Stimulated activated CD8-positive, alpha-beta memory T cell treated with anti-CD3 and anti-CD28 coated beads, Interleukin-12 subunit alpha, Interleukin-12 subunit beta, amount 100 ng/mL, for 24 hours (primary cell): ENCODE measurements around the gene SLC43A1.
"Not testable (repeated sequence)": the region's sequence is repeated elsewhere in the genome, so short reads cannot be mapped to it uniquely, and the experiment has no call there.

Experiments
- DNase-seq: peaks from one replicate; pipeline ENCODE4 v3.0.0-alpha.2; 2020; ENCODE audit errors: extremely low read depth

SLC43A1 gene

DNA sequence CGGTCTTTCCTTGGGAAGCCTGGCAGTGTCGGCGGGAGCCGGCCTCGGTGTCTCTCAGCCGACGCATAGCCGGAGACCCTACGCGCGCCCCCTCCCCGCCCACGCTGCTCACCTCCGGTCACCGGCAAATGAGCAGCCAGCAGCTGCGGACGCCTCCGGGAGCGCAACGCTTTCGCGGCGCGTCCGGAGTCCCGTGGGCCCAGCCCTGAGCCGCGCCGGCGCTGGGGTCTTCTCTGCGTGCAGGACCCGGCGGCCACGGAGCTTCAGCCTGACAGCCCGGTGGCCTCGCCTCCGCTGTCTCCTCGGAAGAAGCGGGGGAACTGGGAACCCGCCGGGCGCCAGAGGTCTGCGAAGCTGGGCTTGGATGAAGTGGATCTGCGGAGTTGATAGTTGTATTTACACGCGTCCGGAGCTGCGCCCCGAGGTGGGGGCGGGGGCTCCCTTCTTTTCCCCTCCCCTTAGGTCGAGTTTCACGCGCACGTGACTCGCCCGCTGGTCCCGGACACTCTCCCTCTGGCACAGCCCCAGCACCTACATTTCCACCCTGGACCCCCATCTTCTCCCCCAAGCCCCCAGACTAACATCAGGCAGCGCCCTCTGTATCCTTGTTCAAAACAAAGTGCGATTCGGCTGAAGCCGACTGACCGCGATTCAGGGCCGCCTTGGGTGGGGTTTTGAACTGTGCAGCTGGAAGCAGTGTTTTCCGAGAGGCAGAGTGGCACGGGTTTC lies at the start of gene SLC43A1:
Gene SLC43A1 (minus strand): TSS at position 371 of the 729 bp plus-strand sequence. CDS start 1,591 bp downstream, outside the sequence.
- no peak for DNase-seq

DNA sequence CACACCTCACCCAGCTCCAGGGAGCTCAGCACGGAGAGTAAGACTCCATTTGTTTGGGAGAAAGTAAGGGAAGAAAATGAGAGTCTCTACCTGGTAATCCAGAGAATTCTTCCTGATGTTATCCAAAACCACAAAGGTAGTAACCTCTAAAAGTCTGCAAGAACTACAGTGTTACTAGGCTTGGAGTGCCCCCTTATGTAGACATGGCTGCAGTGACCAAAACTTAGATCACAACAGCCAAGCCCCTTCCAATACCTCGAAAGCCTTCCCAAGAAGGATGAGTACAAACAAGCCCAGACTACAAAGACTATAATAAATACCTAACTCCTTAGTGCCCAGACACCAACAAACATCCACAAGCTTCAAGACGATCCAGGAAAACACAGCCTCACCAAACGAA lies 47.1 kb upstream of the SLC43A1 start:
- DNase-seq: no peak

DNA sequence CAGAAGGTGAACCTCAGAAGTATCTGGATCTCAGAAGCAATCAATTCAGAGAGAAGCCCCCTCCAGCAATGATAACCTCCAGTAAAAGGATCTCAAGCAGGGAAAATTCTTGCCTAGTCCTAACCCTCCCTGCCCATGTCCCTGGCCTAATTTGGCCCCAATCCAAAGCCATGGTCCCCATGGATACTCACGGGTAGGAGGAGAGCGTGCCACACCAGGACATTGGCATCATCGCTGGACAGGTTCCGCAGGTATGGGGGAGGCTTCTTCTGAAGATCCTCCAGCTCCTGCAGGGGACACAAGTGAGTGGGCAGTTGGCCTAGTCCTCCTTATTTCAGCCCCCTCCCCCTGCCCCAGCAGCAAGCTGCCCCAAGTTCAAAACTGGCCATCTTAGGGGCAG lies 44.6 kb upstream of the SLC43A1 start:
- DNase-seq: no peak

DNA sequence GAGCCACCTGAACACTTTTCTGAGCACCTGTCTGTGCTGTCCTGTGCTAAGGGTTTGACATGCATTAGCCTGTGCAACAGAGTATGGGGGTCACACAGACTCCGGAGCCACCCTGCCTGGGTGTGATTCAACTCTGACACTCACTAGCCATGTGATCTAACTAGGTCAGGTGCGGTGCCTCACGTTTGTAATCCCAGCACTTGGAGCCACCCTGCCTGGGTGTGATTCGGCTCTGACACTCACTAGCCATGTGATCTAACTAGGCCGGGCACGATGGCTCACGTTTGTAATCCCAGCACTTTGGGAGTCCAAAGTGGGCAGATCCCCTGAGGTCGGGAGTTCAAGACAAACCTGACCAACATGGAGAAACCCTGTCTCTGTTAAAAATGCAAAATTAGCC lies 40.5 kb upstream of the SLC43A1 start:
- no peak for DNase-seq

DNA sequence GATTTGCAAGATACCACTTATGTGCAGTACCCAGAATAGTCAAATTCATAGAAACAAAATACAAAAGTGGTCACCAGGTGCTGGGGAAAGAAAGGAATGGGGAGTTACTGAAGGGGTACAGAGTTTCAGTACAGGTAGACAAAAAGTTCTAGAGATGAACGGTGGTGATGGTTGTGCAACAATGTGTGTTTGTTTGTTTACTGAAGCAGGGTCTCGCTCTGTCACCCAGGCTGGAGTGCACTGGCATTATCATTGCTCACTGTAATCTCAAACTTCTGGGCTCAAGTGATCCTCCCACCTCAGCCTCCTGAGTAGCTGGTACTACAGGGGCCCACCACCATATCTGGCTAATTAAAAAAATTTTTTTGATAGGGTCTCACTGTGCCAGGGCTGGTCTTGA lies 39.9 kb upstream of the SLC43A1 start:
- no peak for DNase-seq

DNA sequence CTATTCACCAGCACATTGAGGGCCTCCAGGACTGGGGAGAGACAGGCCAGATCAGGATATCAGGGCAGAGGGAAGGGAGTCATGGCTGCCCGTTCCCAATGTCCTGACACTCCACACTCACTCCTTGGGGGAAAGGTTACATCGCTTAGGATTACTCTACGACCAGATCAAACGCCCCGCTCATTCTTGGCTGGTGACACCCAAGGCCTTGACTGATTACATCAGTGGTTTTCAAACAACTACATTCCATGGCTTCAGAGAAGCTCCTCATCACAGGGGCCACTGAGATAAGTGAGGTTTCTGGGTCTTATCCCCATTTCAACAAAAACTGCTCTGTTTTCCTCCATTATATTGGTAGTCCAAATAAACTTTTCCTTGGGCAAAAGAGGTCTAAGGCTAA lies 37.0 kb upstream of the SLC43A1 start:
- DNase-seq: no peak

DNA sequence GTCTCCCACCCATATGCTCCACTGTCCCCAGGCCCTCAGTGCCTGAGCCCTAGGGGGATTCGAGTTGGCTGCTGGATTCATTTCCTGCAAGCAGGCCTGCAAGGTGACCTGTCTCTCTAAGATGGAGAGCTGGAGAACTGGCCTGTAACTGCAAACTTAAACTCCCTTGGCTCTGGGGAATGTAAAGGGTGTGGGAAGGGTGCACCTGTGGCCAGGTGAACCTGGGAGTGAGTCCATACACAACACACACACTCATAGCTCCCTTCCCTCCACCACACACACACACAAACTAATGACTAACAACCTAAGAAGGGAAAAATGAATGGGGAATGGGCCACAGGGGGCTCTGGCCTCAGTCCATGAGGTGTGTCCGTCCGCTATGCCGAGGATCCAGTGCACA lies 36.4 kb upstream of the SLC43A1 start:
- DNase-seq: no peak

DNA sequence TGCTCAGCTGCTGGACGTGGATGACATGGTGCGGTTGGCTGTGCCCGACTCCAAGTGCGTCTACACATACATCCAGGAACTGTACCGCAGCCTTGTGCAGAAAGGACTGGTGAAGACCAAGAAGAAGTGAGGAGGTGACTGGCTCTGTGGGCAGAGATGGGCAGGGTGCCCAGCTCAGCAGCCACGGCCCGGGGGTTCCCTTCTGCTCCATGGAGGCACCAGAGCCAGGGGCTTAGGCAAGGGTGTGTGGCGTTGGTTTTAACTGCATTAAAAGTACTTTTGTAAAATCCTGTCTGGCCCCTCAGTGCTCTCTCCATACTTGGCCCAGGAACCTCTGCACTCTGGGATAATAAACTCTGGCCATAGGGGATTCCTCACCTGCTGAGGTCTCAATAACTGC lies 34.5 kb upstream of the SLC43A1 start:
- no peak for DNase-seq

DNA sequence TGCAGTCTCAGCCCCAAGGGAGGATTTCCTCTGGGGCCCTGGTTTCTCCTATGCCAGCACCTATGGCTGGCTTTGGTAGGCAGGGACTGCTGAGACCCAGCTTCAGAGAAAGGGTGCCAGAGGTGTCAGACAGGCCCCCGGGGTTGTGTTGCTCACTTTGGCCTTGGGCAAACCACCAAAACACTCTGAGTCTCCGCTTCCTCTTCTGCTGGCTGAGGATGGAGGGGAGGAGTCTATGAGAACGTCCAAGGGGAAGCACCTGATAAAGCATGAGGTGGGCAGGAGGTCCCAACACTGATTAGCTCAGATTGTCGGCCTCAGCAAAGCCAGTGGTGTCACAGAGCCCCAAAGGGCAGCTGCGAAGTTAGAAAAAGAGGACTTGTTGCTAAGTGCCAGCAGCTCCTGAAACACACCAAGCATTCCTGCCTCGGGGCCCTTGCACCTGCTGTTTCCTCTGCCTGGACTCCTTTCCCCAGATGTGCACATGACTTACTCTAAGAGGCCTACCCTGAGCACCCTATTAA lies 32.4 kb upstream of the SLC43A1 start:
- no peak for DNase-seq

DNA sequence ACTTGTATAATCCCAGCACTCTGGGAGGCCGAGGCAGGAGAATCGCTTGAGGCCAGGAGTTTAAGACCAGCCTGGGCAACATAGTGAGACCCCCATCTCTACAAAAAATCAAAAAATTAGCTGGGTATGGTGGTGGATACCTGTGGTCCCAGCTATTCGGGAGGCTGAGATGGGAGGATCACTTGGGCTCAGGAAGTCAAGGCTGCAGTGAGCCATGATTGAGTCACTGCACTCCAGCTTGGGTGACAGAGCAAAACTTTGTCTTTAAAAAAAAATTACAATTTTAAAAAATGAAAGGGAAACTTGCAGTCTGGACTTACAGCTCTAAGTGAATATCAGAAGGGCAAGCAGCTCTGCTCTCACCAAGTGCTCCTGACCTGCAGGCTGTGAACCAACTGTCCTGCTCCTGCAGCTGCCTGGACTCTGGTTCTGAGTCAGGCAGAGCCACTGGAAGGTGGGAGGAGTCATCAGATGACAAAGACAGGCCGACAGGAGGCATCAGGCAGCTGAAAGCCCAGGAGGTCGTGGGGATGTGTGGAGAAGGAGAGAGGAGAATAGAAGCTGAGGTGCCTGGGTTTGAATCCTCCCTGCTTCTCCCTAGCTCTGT lies 31.5 kb upstream of the SLC43A1 start:
- no peak for DNase-seq

DNA sequence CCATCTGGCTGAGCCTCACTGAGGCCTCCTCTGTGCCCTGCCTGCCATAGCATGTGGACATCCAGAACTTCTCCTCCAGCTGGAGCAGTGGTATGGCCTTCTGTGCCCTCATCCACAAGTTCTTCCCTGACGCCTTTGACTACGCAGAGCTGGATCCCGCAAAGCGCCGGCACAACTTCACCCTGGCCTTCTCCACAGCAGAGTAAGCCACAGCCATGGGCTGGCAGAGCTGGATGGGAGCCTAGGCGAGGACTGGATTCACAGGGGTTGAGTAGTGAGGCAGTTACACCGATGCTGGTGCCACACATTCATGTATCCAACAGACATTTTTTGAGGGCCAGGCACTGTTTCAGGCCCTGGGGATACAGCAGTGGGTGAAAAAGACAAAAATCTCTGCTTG lies 30.9 kb upstream of the SLC43A1 start:
- DNase-seq: no peak

DNA sequence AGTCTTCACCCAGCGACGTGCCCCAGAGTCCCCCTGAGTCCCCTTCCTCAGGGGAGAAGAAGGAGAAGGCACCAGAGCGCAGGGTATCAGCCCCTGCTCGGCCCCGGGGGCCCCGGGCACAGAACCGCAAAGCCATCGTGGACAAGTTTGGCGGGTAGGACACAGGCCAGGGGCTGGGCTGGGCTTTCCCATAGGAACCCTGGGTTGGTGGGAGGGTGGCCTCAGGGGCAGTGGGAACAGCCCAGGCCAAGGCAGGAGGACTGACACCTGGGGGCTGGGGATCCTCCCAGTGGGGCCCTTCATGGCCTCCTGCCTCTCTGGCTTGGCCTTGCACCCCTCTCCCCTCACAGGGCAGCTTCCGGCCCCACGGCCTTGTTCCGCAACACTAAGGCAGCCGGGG lies 30.4 kb upstream of the SLC43A1 start:
- DNase-seq: no peak

DNA sequence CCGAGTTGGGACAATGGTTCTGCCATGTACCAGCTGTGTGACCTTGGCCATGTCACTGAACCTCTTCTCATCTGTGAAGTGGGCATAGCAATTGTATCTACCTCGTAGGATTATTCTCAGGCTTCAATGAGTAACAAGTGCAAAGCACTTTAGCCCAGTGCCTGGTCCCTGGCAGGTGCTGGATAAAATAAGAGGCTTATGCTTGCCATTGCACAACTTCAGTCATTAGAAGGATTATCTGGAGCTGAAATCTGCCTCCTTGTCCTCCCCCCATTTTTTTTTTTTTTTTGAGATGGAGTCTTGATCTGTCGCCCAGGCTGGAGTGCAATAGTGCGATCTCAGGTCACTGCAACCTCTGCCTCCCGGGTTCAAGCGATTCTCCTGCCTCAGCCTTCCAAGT lies 29.1 kb upstream of the SLC43A1 start:
- no peak for DNase-seq

DNA sequence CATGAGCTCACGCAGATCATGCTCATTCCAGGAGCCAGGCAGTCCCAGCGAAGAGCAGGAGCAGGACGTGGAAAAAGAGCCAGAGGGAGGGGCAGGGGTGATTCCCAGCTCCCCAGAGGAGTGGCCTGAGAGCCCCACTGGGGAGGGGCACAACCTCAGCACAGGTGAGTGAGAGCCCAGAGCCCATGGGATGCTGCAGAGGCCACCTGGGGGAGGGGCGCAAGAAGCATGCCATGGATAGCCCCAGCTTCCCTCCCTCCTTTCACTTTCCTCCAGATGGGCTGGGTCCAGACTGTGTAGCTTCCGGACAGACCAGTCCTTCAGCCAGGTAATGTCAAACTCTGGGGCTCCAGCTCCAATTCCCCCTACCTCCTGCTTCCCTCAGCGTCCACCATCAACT lies 28.1 kb upstream of the SLC43A1 start:
- no peak for DNase-seq

DNA sequence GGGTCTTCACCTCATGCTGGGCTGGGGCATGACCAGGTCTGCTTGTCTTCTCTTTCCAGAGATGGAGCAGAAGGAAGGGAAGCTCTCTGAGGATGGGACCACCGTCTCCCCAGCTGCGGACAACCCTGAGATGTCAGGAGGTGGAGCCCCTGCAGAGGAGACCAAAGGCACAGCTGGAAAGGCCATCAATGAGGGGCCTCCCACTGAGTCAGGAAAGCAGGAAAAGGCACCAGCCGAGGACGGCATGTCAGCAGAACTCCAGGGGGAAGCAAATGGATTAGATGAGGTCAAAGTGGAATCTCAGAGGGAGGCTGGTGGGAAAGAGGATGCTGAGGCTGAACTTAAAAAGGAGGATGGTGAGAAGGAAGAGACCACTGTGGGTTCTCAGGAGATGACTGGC lies 27.1 kb upstream of the SLC43A1 start:
- no peak for DNase-seq

DNA sequence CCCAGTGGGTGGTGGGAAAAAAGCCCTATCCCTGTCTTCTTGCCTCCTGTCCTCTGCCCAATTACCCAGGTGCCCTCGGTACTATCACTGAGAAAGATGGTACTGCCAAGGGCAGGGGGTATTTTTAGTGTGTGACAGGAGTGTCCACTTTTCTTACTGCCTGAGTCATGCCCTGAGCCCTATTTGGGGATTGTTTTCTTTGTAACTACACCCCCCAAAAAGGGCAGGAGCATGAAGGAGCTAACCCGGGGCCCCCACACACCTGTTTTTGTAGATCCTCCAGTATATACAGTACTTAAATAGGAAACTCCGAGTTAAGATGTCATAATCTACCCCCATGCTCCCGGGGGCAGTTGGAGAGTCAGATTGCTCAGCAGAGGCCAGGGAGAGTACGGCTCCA lies 25.7 kb upstream of the SLC43A1 start:
- DNase-seq: no peak

DNA sequence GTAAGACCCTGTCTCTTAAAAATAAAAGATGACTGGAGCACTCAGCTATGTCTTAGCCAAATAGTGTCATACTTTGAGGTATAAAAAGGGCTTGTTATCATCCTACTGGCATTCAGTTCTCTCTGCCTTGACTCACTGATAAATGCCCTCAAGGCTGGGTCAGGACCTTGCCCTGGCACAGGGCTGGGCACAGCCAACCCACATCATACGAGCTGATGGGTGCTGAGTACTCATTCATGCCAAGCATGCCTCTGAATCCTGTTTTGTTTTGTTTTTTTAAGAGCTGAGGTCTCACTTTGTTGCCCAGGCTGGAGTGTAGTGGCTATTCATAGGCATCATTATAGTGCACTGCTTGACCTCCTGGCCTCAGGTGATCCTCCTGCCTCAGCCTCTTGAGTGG lies 23.8 kb upstream of the SLC43A1 start:
- no peak for DNase-seq

DNA sequence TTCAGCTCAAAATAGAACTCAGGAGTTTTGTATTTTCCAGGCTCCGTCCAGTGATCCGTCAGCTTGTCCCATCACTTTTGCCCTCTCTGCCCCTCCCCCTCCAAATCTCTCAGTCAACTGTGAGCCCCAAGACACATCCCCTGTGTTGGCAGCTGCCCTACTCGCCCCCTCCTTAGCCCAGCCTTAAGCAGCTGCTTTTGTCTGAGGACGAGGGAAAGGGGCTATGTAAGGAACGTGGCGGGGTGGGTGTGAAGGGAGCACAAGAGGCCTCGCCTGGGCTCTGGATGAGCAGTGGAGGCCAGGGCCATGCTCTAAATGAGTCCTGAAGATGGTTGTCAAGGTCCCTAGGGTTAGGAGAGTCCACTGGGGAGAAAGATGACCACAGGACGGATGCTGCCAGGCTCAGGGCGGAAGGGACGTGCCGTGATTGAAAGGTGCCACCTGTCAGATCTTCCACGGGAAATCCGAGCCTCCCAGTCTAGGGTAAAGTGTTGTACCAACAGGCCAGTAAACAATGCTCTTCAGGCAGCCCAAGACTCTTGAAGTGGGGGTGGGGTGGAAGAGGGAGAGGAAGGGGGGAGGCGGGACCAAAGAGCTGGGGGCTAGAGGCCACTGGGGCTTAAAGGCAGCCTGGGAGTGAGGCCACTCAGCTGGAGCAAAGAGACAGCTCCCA lies 21.6 kb upstream of the SLC43A1 start, which contains the start of gene SMTNL1:
Gene SMTNL1 (plus strand): TSS at position 649 of the 673 bp plus-strand sequence. CDS start 5,048 bp downstream, outside the sequence.
- no peak for DNase-seq

DNA sequence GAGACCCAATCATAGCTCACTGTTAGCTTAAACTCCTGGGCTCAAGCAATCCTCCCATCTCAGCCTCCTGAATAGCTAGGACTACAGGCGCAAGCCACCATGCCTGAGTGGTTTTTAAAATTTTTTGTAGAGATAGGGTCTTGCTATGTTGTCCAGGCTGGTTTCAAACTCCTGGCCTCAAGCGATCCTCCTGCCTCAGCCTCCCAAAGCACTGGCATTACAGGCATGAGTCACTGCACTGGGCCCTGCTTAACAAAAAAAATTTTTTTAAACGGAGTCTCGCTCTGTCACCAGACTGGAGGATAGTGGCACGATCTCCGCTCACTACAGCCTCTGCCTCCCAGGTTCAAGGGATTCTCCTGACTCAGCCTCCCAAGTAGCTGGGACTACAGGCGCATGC lies 18.9 kb upstream of the SLC43A1 start:
- not testable (repeated sequence) for DNase-seq

DNA sequence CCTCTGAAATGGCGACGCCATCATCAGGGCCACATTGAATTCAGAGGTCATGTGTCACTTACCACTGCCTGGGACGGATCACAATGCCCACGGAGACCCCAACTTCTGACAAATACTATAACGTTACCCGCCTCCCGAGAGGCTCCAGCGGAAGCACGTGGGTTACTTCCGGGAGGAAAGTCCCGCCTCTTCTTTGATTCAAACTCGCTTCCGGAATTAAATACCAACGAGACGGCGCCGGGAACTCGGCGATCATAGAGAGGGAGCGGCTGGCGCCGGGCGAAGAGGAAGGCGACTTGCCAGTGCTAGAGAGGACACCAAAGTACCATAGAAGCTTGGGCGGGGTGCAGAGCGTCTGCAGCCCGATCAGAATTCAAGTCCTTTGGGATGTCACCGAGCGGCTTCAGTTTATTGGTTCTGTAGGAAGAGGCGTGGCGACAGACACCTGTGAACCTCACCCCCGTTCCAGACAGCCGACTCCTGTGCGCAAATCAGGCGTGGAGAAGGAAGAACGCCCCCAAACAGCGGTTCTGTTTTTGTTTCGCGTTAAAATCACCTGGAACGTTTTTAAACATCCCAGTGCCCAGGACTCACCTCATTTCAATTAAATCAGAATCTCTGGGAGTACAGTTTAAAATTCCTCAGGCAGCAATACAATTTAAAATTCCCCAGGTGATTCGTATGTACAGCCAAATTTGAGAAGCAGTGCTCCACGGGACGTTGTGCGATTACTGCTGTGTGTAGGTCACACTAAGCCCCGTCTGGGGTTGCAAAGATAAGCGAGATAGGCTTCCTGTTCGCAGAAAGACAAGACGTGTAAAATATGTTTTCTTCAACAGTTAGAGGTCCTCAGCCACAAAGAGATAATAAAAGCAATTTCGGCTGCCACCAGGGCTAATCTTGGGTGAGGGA lies 15.3 kb upstream of the SLC43A1 start, which contains the start of gene TIMM10:
Gene TIMM10 (minus strand): TSS at position 159 of the 912 bp plus-strand sequence. CDS start 565 bp downstream, outside the sequence.
- DNase-seq: peak; percentile 84

DNA sequence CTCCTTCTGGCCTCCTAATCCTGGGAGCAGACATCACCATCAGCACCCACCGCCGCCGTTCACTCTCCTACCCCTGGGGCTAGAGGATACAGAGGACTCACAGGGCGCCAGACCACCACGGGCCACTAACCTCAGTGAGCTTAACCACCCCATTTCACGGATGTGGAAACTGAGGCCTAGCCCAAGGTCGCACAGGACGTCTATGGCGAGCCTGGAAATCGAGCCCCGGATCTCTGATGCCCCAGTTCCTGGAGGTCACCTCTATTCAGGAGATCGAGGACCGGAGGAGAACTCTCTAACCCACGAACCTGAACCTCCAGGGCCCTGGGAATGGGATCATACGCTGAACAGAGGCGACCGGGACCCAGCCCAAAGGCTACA lies 14.7 kb upstream of the SLC43A1 start:
- DNase-seq: no peak

DNA sequence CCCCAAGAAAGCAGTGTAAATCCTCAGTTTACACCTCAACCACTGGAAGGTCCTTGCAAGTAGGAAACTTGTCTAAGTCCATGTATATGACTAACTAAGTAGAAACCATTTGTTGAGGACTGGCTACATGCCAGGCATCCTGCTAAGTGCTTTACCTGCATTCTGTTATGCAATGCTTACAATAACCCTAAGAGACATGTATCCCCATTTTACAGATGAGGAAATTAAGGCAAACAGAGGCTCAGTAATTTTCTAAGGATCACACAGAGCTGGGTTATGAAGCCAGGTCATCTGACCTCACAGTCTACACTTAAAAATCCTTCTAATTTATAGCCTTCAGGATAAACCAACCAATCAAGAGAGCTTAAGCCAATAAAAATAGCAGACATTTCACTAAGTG lies 13.5 kb upstream of the SLC43A1 start:
- no peak for DNase-seq
